OCI-LY3 (cell line): ENCODE results near the gene RFX3.

Experiments used
- H2AFZ ChIP-seq: fragments of 200-600, 300-600 bp; shearing (Covaris generic); 2 replicates; pipeline ENCODE4 v1.6.0; 2014; ENCODE audit warnings: antibody characterized with exemption, low read depth, low read length
- H3K27ac ChIP-seq: fragments of 200-600, 300-600 bp; sonication (generic); 2 replicates; pipeline ENCODE4 v1.5.1; 2014; ENCODE audit warnings: mild to moderate bottlenecking, low read length, moderate library complexity, mixed read lengths
- H3K27me3 ChIP-seq: fragments of 200-600, 300-600 bp; sonication (generic); 2 replicates; pipeline ENCODE4 v1.6.1; 2014; ENCODE audit warnings: low read depth, low read length, mixed read lengths
- H3K36me3 ChIP-seq: fragments of 200-600, 300-600 bp; sonication (generic); replicated peaks from 2 replicates; pipeline ENCODE3; 2014; ENCODE audit warnings: low read depth, low read length, mixed read lengths
- H3K4me1 ChIP-seq: fragments of 300-600, 200-600 bp; sonication (generic); 2 replicates; pipeline ENCODE4 v1.6.1; 2014; ENCODE audit warnings: low read length, mixed read lengths
- H3K4me2 ChIP-seq: fragments of 200-600, 300-600 bp; sonication (generic); 2 replicates; pipeline ENCODE4 v1.6.1; 2014; ENCODE audit warnings: low read length, mixed read lengths
- H3K4me3 ChIP-seq: fragments of 300-600, 200-600 bp; sonication (generic); 2 replicates; pipeline ENCODE4 v1.5.1; 2014; ENCODE audit warnings: antibody characterized with exemption, mild to moderate bottlenecking, low read length, moderate library complexity
- H3K79me2 ChIP-seq: fragments of 300-600, 200-600 bp; shearing (Covaris generic); 2 replicates; pipeline ENCODE4 v1.6.1; 2014; ENCODE audit warnings: mild to moderate bottlenecking, low read length, mixed read lengths
- H3K9ac ChIP-seq: fragments of 300-600, 200-600 bp; shearing (Covaris generic); 2 replicates; pipeline ENCODE4 v1.6.0; 2014; ENCODE audit warnings: mild to moderate bottlenecking, low read length, moderate library complexity
- H3K9me3 ChIP-seq: fragments of 200-600, 300-600 bp; shearing (Covaris generic); 2 replicates; pipeline ENCODE4 v1.6.1; 2014; ENCODE audit warnings: low read length, mixed read lengths; ENCODE audit not compliant: insufficient read depth
- H4K20me1 ChIP-seq: fragments of 200-600, 300-600 bp; sonication (generic); 2 replicates; pipeline ENCODE4 v1.6.1; 2016; ENCODE audit warnings: low read length, mixed read lengths; ENCODE audit not compliant: insufficient read depth
- EZH2phosphoT487 ChIP-seq: fragments of 200-600 bp; shearing (Covaris generic); IDR thresholded peaks from 2 replicates; pipeline ENCODE4 v1.6.1; 2018; ENCODE audit warnings: antibody characterized with exemption, mixed run types, low read depth
- TF ChIP-seq, protein P1 (sequence below): fragments of 200-600, 300-600 bp; sonication (generic); IDR thresholded peaks from 2 replicates; pipeline ENCODE4 v1.5.1; 2014; ENCODE audit warnings: antibody characterized with exemption, low read length, low read depth

Gene RFX3

DNA sequence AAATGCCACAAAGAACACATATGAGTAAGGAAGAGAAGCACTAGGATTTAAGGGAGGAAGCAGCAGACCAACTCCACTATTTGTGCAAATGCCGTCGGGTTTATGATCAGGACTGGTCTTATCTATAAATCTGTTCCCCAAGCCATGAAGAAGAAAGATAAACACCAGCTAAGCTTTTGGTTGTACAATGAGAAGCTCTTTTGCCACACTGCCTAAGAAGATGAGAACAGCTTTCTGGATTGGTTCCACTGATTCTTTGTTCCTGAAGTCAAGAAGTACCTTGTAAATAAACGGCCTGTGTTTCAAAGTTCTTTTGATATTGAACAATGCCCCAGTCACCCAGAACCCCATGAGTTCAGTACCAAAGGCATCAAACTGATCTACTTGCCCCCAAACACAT lies 93.9 kb downstream of the RFX3 start:
- no peak overlapping the region for H3K4me2 ChIP-seq
- H3K9ac ChIP-seq, result no peak overlapping the region
- no peaks in the 10 kb centered on the region for H4K20me1 ChIP-seq
- no peak overlapping the region for H2AFZ ChIP-seq
- TF ChIP-seq, protein P1, sequence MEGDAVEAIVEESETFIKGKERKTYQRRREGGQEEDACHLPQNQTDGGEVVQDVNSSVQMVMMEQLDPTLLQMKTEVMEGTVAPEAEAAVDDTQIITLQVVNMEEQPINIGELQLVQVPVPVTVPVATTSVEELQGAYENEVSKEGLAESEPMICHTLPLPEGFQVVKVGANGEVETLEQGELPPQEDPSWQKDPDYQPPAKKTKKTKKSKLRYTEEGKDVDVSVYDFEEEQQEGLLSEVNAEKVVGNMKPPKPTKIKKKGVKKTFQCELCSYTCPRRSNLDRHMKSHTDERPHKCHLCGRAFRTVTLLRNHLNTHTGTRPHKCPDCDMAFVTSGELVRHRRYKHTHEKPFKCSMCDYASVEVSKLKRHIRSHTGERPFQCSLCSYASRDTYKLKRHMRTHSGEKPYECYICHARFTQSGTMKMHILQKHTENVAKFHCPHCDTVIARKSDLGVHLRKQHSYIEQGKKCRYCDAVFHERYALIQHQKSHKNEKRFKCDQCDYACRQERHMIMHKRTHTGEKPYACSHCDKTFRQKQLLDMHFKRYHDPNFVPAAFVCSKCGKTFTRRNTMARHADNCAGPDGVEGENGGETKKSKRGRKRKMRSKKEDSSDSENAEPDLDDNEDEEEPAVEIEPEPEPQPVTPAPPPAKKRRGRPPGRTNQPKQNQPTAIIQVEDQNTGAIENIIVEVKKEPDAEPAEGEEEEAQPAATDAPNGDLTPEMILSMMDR, result no peak
- no peak for TF ChIP-seq EZH2phosphoT487
- H3K79me2 ChIP-seq, result no peaks in the 10 kb centered on the region
- H3K4me1 ChIP-seq, result no peaks in the 10 kb centered on the region
- H3K27me3 ChIP-seq, result no peaks in the 10 kb centered on the region
- no peaks in the 10 kb centered on the region for H3K9me3 ChIP-seq
- no peak overlapping the region for H3K27ac ChIP-seq
- no peaks in the 10 kb centered on the region for H3K36me3 ChIP-seq
- no peak overlapping the region for H3K4me3 ChIP-seq

DNA sequence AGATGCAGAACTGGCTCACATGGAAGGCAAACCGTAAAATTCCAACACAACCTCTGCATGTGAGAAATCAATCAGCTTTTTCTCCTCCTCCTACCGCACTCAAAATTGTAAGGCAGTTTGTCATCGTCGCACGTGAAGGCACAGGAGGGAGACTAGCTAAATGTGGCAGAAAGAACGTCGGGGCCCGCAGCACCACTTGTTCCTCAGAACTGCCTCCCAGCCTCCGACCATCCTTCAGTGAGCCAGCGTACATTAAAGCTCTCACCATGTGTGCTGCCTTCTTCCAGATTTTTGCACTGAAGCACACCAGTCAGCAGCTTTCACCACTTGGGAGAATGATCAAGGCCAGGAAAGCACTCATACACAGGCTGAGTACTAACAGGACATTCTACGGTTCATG lies 105.9 kb downstream of the RFX3 start:
- H3K27me3 ChIP-seq, result no peaks in the 10 kb centered on the region
- no peak overlapping the region for H3K27ac ChIP-seq
- no peaks in the 10 kb centered on the region for H3K79me2 ChIP-seq
- no peaks in the 10 kb centered on the region for H4K20me1 ChIP-seq
- H3K9ac ChIP-seq, result no peak overlapping the region
- TF ChIP-seq, protein P1, result no peak
- TF ChIP-seq EZH2phosphoT487, result no peak
- no peak overlapping the region for H3K4me2 ChIP-seq
- H2AFZ ChIP-seq, result no peak overlapping the region
- no peaks in the 10 kb centered on the region for H3K36me3 ChIP-seq
- H3K4me1 ChIP-seq, result no peaks in the 10 kb centered on the region
- H3K4me3 ChIP-seq, result no peak overlapping the region
- H3K9me3 ChIP-seq, result no peaks in the 10 kb centered on the region

DNA sequence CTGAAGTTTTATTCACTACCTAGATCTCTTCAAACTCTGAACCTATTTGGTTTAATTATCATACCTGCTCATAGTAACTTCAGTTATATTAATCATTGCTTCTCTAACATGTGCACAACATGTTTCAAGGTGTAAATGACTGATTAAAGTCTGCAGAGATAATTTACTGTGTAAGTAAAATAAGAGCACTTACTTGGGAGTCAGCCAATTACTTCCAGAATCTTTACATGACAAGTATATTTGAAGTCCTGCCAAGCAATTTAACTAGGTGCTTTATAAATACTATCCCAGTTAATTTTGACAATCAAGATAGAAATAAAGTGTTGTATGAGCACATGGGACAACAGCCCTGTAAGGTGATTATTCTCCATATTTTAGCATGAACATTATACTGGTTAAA lies 109.9 kb downstream of the RFX3 start:
- H3K27ac ChIP-seq, result no peak overlapping the region
- H2AFZ ChIP-seq, result no peak overlapping the region
- no peaks in the 10 kb centered on the region for H3K27me3 ChIP-seq
- H3K4me3 ChIP-seq, result no peak overlapping the region
- H4K20me1 ChIP-seq, result no peaks in the 10 kb centered on the region
- H3K4me2 ChIP-seq, result no peak overlapping the region
- H3K9me3 ChIP-seq, result no peaks in the 10 kb centered on the region
- H3K36me3 ChIP-seq, result no peaks in the 10 kb centered on the region
- no peaks in the 10 kb centered on the region for H3K4me1 ChIP-seq
- H3K9ac ChIP-seq, result no peak overlapping the region
- H3K79me2 ChIP-seq, result no peaks in the 10 kb centered on the region
- TF ChIP-seq EZH2phosphoT487, result no peak
- TF ChIP-seq, protein P1, result no peak

DNA sequence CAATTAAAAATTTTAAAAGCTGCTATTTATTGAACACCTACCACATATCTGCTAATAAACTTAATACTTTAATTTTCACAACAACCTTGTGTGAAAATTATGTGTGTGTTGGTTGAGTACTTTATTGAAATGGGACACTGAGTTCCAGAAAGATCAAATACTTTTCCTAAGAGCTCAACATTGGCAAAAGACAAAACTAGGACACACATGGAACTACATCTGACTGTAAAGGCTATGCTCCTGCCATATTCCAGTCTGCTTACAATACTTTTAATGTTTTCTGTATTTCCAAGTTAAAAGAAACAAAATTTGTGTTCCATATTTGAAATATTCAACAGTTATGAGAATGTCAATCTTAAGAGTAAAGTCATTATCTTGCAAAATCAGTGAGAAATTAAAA lies 111.8 kb downstream of the RFX3 start:
- no peak overlapping the region for H3K27ac ChIP-seq
- no peaks in the 10 kb centered on the region for H3K9me3 ChIP-seq
- no peaks in the 10 kb centered on the region for H3K79me2 ChIP-seq

DNA sequence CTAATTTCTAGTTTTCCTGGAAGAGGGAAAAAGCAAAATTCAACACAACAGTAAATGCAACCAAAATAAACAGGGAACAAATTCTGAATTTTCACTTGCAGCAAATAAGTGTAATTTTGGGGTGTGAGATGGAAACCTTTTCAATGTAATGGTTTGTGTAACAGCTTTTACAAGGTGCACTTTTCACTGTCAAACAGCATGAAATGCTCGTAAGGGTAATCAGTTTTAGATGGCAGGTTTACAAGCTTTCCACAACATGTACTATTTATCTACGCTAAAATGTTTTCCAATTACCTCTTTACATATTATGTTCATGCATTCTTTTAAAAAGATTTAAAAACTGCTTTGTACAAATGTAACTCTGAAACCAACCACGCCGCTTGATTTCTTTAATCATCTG lies 115.3 kb downstream of the RFX3 start:
- Histone ChIP-seq H4K20me1 (no peaks in the 10 kb centered on the region), H3K27me3 (no peaks in the 10 kb centered on the region), H3K4me1 (no peaks in the 10 kb centered on the region), H3K9ac (no peak overlapping the region), H3K4me3 (no peak overlapping the region), H2AFZ (no peak overlapping the region), H3K9me3 (no peaks in the 10 kb centered on the region), H3K27ac (no peak overlapping the region), H3K36me3 (no peaks in the 10 kb centered on the region), H3K4me2 (no peak overlapping the region), H3K79me2 (no peaks in the 10 kb centered on the region)
- no peak for TF ChIP-seq EZH2phosphoT487
- TF ChIP-seq, protein P1, result no peak

More for the DNA sequence above, 111.8 kb downstream of the RFX3 start:
- Histone ChIP-seq H4K20me1 (no peaks in the 10 kb centered on the region), H2AFZ (no peak overlapping the region), H3K9ac (no peak overlapping the region), H3K27me3 (no peaks in the 10 kb centered on the region), H3K4me1 (no peaks in the 10 kb centered on the region), H3K36me3 (no peaks in the 10 kb centered on the region), H3K4me2 (no peak overlapping the region), H3K4me3 (no peak overlapping the region)
- TF ChIP-seq EZH2phosphoT487, result no peak
